ENCODE measurements around the gene EPM2A. TPM values are rescaled to one million over a fixed set of nuclear protein-coding genes. Genes with fewer than 3 reads are reported as not detected.

The EPM2A gene
- polyA plus RNA-seq, 1 donor from 2014 or later, result 15.4 TPM

GRCh38 chr6:145749632-145750031, 14.3 kb upstream of the EPM2A start:
- no peak overlapping the region for H3K4me3 ChIP-seq (ENCODE audit: low read length)
- no peaks in the 10 kb centered on the region for H3F3A ChIP-seq (ENCODE audit: insufficient read depth, low read length, poor library complexity, severe bottlenecking)
- H3K4me2 ChIP-seq (ENCODE audit: low read length), result no peak overlapping the region
- H2AFZ ChIP-seq (ENCODE audit: low read depth, low read length), result no peak overlapping the region
- no peaks in the 10 kb centered on the region for H3K79me2 ChIP-seq (replicated peaks; ENCODE audit: insufficient read depth, low read length)
- no peaks in the 10 kb centered on the region for H4K20me1 ChIP-seq (ENCODE audit: insufficient read depth)
- H3K9ac ChIP-seq (ENCODE audit: low read length), result no peak overlapping the region
- no peaks in the 10 kb centered on the region for H3K27me3 ChIP-seq (ENCODE audit: insufficient read depth, low read depth, low read length)
- H3K36me3 ChIP-seq (ENCODE audit: insufficient read depth, low read length), result no peaks in the 10 kb centered on the region
- no peaks in the 10 kb centered on the region for H3K9me3 ChIP-seq (ENCODE audit: low read length)
- TF ChIP-seq REST (IDR thresholded peaks at IDR 0.05; ENCODE audit: borderline replicate concordance) (no peak), EP300 (conservative IDR thresholded peaks at IDR 0.05; ENCODE audit: poor library complexity, severe bottlenecking) (no peak), TAF1 (IDR thresholded peaks at IDR 0.05; ENCODE audit: low read depth) (no peak), RAD21 (conservative IDR thresholded peaks at IDR 0.05) (no peak), MXI1 (conservative IDR thresholded peaks at IDR 0.05; ENCODE audit: poor library complexity, severe bottlenecking) (no peak), EZH2 (IDR thresholded peaks at IDR 0.05; ENCODE audit: borderline replicate concordance, insufficient read depth, low read length, poor library complexity, severe bottlenecking) (no peak), SMC3 (conservative IDR thresholded peaks at IDR 0.05; ENCODE audit: poor library complexity) (no peak), POLR2AphosphoS5 (IDR thresholded peaks at IDR 0.05) (no peak), CTCF (IDR thresholded peaks at IDR 0.05; ENCODE audit: poor library complexity, severe bottlenecking) (no peak)
- no peak overlapping the region for H3K27ac ChIP-seq (ENCODE audit: low read length)
- H3K9me2 ChIP-seq (ENCODE audit: insufficient read depth, low read length), result no peaks in the 10 kb centered on the region

GRCh38 chr6:145745861-145746260, 10.5 kb upstream of the EPM2A start:
- no peaks in the 10 kb centered on the region for H4K20me1 ChIP-seq (ENCODE audit: insufficient read depth)
- TF ChIP-seq TAF1 (IDR thresholded peaks at IDR 0.05; ENCODE audit: low read depth), result no peak
- no peak for TF ChIP-seq POLR2AphosphoS5 (IDR thresholded peaks at IDR 0.05)
- no peak for TF ChIP-seq REST (IDR thresholded peaks at IDR 0.05; ENCODE audit: borderline replicate concordance)
- no peak for TF ChIP-seq MXI1 (conservative IDR thresholded peaks at IDR 0.05; ENCODE audit: poor library complexity, severe bottlenecking)
- no peak for TF ChIP-seq EP300 (conservative IDR thresholded peaks at IDR 0.05; ENCODE audit: poor library complexity, severe bottlenecking)
- TF ChIP-seq RAD21 (conservative IDR thresholded peaks at IDR 0.05), result no peak
- no peak for TF ChIP-seq EZH2 (IDR thresholded peaks at IDR 0.05; ENCODE audit: borderline replicate concordance, insufficient read depth, low read length, poor library complexity, severe bottlenecking)
- TF ChIP-seq SMC3 (conservative IDR thresholded peaks at IDR 0.05; ENCODE audit: poor library complexity), result no peak
- TF ChIP-seq CTCF (IDR thresholded peaks at IDR 0.05; ENCODE audit: poor library complexity, severe bottlenecking), result no peak
- no peaks in the 10 kb centered on the region for H3K79me2 ChIP-seq (replicated peaks; ENCODE audit: insufficient read depth, low read length)
- no peaks in the 10 kb centered on the region for H3K9me3 ChIP-seq (ENCODE audit: low read length)
- no peak overlapping the region for H3K9ac ChIP-seq (ENCODE audit: low read length)
- no peaks in the 10 kb centered on the region for H3F3A ChIP-seq (ENCODE audit: insufficient read depth, low read length, poor library complexity, severe bottlenecking)
- H3K9me2 ChIP-seq (ENCODE audit: insufficient read depth, low read length), result no peaks in the 10 kb centered on the region
- no peak overlapping the region for H2AFZ ChIP-seq (ENCODE audit: low read depth, low read length)
- H3K36me3 ChIP-seq (ENCODE audit: insufficient read depth, low read length), result no peaks in the 10 kb centered on the region
- no peak overlapping the region for H3K27ac ChIP-seq (ENCODE audit: low read length)
- H3K4me3 ChIP-seq (ENCODE audit: low read length), result no peak overlapping the region
- H3K4me2 ChIP-seq (ENCODE audit: low read length), result no peak overlapping the region
- no peaks in the 10 kb centered on the region for H3K27me3 ChIP-seq (ENCODE audit: insufficient read depth, low read depth, low read length)
